NCI-H2227 (cell line): ENCODE measurements around the gene ZCCHC24.
"Not testable (repeated sequence)": the region's sequence is repeated elsewhere in the genome, so short reads cannot be mapped to it uniquely, and the experiment has no call there.

ENCODE experiments used
- DNase-seq: peaks from one replicate; lab custom pipeline; 2025; ENCODE audit not compliant: unreplicated experiment; lab: John Stamatoyannopoulos, UW

The ZCCHC24 gene

DNA sequence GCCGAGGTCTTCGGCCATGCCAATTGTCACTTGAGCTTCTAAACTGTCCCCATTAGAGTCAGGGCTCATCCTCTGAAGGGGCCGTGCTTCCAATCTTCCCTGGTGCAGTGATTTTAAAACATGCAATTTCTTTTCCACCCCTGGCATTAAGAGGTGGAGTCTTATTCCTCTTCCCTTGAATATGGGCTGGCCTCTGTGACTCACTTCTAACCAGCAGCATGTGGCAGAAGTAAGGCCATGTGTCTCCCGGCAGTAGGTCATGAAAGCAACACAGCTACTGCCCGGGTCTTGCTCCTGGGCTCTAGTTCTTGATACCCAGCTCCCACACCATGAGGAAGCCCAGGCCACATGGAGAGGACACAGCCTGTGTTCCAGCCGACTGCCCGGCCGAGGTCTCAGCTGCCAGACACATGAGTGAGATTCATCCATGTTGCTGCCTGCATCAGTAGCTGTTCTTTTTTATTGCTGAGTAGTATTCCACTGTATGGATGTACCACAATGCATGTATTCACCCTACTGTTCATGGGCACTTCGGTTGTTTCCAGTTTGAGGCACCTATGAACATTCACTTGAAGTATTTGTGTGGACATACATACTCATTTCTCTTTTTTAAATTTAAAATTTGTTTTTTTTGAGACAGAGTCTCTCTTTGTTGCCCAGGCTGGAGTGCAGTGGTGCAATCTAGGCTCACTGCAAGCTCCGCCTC is 112.7 kb downstream of the ZCCHC24 start:
- DNase-seq, result not testable (repeated sequence)
